ENCODE data around the gene PXDC1. TPM values are rescaled to one million over a fixed set of nuclear protein-coding genes. Genes with fewer than 3 reads are reported as not detected.

Gene PXDC1
- total RNA-seq (2022): 36.9 and 42.9 TPM in 2 replicates
- Bru-seq, nascent RNA: percentile 86 among the genes with signal in this experiment
- BruChase-seq, experiment 1, labeled RNA remaining after a 2-hour chase: percentile 81 among the genes with signal in this experiment
- BruChase-seq, experiment 2, labeled RNA remaining after a 6-hour chase: percentile 71 among the genes with signal in this experiment
- long read RNA-seq, transcript PXDC1-202 (5 exons, 2,190 nt): major isoform, 41 of 63 reads
- long read RNA-seq, partial matches to known transcripts: 11 of 63 reads
- long read RNA-seq, other reads (novel, unspliced or antisense): 11 of 63 reads

DNA sequence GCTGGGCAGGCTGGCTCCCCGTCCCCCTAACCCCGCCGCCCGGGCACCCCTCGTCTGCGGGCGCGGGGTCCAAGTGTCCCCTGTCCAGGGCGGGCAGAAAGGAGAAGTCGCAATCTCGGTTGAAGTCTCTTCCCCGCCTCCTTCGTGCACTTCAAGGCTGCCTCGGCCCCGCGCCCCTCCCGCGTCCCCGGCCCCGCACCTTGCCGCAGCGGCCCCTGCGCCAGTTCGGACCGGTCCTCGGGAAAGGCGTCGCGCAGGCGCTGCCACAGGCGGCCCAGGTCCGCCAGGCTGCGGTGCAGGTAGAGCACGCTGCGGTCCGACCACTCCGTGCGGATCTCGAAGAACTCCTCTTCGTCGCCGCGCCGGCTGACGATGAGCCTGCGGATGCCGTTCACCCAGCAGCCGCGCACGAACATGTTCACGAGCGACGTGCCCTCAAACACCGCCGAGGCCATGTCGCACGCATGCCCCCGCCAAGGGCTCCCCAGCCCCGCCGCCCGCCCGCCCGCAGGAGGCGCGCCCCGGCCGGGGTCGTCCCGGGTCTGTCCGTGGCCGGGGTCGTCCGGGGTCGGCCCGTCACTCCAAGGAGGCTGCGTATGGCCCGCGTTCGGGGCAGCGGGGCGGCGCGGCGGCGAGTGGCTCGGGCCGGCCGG, at the start of gene PXDC1:
Gene PXDC1, minus strand, starts transcription at position 637 of the 653 bp plus-strand sequence. Its CDS starts 182 bp downstream, at position 455.
- H3K9me3 ChIP-seq: no peaks in the 10 kb centered on the region
- intact Hi-C loops (cut with micrococcal nuclease; ENCODE audit: unreplicated experiment): loop anchor here (2.0 kb wide), 1 partner anchor 46 kb away; no protein-coding TSS in a partner anchor
- H3K36me3 ChIP-seq (ENCODE audit: control insufficient read depth, insufficient read depth, low read length): no peaks in the 10 kb centered on the region; the same call in 1 of the 2 replicates
- peak in 1 of 2 experiments; percentile 34 for DNase-seq
- TSS peak; percentile 2 for BruUV-seq (replicated peaks)
- no peaks in the 10 kb centered on the region for H3K27me3 ChIP-seq (replicated peaks; ENCODE audit: control insufficient read depth, insufficient read depth, low read length)
- Mint-ChIP-seq H3K4me3 (ENCODE audit: unreplicated experiment) (peak within 1 kb of the TSS; percentile 62), H3K27me3 (ENCODE audit: insufficient read depth, unreplicated experiment) (no peaks in the 10 kb centered on the region), H3K4me1 (ENCODE audit: low read depth, unreplicated experiment) (peaks cover 15% of the 10 kb centered on the region), H3K9me3 (ENCODE audit: unreplicated experiment) (no peaks in the 10 kb centered on the region), H3K27ac (ENCODE audit: unreplicated experiment) (peak within 1 kb of the TSS; percentile 85), H3K36me3 (ENCODE audit: insufficient read depth, unreplicated experiment) (peaks cover 12% of the 10 kb centered on the region)
- ChIA-PET POLR2A (interaction anchor here (1.0 kb wide), 1 partner anchor 134 kb away, joined by 4 read pairs; no protein-coding TSS in a partner anchor), CTCF (interaction anchor here (0.8 kb wide), 1 partner anchor 18 kb away, joined by 9 read pairs; no protein-coding TSS in a partner anchor)
- peaks cover 13% of the 10 kb centered on the region for H3K4me1 ChIP-seq
- TF ChIP-seq, protein P1, sequence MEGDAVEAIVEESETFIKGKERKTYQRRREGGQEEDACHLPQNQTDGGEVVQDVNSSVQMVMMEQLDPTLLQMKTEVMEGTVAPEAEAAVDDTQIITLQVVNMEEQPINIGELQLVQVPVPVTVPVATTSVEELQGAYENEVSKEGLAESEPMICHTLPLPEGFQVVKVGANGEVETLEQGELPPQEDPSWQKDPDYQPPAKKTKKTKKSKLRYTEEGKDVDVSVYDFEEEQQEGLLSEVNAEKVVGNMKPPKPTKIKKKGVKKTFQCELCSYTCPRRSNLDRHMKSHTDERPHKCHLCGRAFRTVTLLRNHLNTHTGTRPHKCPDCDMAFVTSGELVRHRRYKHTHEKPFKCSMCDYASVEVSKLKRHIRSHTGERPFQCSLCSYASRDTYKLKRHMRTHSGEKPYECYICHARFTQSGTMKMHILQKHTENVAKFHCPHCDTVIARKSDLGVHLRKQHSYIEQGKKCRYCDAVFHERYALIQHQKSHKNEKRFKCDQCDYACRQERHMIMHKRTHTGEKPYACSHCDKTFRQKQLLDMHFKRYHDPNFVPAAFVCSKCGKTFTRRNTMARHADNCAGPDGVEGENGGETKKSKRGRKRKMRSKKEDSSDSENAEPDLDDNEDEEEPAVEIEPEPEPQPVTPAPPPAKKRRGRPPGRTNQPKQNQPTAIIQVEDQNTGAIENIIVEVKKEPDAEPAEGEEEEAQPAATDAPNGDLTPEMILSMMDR (IDR thresholded peaks at IDR 0.05; ENCODE audit: insufficient read depth in 1 of 2, low read depth in 1 of 2, low read length in 1 of 2, severe bottlenecking in 1 of 2, unreplicated experiment in 1 of 2): no peak
- H3K4me3 ChIP-seq (ENCODE audit: low read depth, low read length): peak within 1 kb of the TSS; percentile 95

DNA sequence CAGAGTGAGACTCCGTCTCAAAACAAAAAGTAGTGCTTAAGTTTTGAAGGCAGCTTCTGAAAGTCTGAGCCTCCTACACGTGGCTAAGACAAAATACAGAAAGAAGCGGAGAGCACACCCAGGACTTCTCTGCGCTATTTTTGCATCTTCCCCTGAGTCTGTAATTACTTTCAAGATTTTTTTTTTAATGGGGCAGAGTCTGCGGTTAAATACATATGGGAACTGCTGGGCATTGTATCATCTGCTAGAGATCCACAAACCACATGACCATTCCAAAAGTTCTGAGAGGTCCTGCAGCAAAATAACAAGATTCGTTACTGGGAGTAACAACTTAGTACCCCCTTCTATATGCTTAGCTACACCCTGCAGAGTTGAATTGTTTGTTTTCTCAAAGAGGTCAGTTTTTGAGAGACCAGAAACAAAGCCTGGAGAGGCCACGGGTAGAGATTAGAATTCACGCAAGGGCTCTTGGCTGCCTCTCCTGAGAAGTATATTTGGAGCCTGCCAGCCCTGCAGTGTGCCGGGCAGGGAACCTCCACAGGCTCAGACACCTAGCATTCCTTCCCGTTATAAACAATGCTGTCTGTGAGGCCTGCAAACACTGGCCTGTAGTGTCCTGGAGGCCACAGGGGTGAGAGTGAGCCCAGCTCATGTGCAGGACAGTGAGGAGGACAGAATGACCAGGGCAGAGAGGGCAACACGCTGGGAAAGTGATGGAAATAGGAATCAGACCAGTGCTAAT, 49.5 kb upstream of the PXDC1 start:
- H3K36me3 Mint-ChIP-seq (ENCODE audit: insufficient read depth, unreplicated experiment): peaks cover 19% of the 10 kb centered on the region
- intact Hi-C loops (cut with micrococcal nuclease; ENCODE audit: unreplicated experiment): no loop called here
- no peak for DNase-seq
- Histone ChIP-seq H3K36me3 (ENCODE audit: control insufficient read depth, insufficient read depth, low read length) (no peaks in the 10 kb centered on the region; the same call in 1 of the 2 replicates), H3K9me3 (no peaks in the 10 kb centered on the region), H3K4me3 (ENCODE audit: low read depth, low read length) (no peak overlapping the region), H3K4me1 (peaks cover 65% of the 10 kb centered on the region), H3K27me3 (replicated peaks; ENCODE audit: control insufficient read depth, insufficient read depth, low read length) (no peaks in the 10 kb centered on the region)
- no peaks in the 10 kb centered on the region for H3K9me3 Mint-ChIP-seq (ENCODE audit: unreplicated experiment)
- H3K27me3 Mint-ChIP-seq (ENCODE audit: insufficient read depth, unreplicated experiment): no peaks in the 10 kb centered on the region
- no peak overlapping the region for H3K4me3 Mint-ChIP-seq (ENCODE audit: unreplicated experiment)
- TF ChIP-seq, protein P1 (IDR thresholded peaks at IDR 0.05; ENCODE audit: insufficient read depth in 1 of 2, low read depth in 1 of 2, low read length in 1 of 2, severe bottlenecking in 1 of 2, unreplicated experiment in 1 of 2): no peak
- no TSS peak for BruUV-seq (replicated peaks)
- POLR2A ChIA-PET: no interaction called here
- peaks cover 53% of the 10 kb centered on the region for H3K4me1 Mint-ChIP-seq (ENCODE audit: low read depth, unreplicated experiment)
- CTCF ChIA-PET: interaction anchor here (0.8 kb wide), 1 partner anchor 177 kb away, joined by 3 read pairs; no protein-coding TSS in a partner anchor
- no peak overlapping the region for H3K27ac Mint-ChIP-seq (ENCODE audit: unreplicated experiment)

DNA sequence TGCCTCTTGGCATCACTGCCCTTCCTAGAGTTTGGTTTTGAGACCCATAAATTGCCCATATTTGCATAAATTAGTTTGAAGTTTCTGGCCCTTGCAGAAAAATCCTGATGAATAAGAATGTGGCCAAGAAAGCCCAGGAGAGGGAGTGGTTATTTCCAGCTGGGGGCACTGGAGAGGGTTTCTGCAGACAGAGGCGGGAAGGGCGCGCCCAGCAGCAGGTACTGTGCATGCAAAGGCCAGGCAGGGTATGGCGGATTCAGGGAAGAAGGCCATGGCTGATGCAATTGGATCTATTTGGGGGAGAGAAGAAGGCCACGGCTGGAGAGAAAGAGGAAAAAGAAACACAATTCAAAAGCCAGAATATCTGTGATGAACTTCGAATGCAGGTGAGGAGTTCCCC, 48.2 kb upstream of the PXDC1 start:
- Mint-ChIP-seq H3K27me3 (ENCODE audit: insufficient read depth, unreplicated experiment) (no peaks in the 10 kb centered on the region), H3K9me3 (ENCODE audit: unreplicated experiment) (no peaks in the 10 kb centered on the region), H3K27ac (ENCODE audit: unreplicated experiment) (peak overlapping the region; percentile 94), H3K4me1 (ENCODE audit: low read depth, unreplicated experiment) (peaks cover 49% of the 10 kb centered on the region), H3K4me3 (ENCODE audit: unreplicated experiment) (no peak overlapping the region), H3K36me3 (ENCODE audit: insufficient read depth, unreplicated experiment) (peaks cover 19% of the 10 kb centered on the region)
- ChIA-PET CTCF (no interaction called here), POLR2A (interaction anchor here (0.5 kb wide), 1 partner anchor 152 kb away, joined by 3 read pairs; no protein-coding TSS in a partner anchor)
- DNase-seq: no peak
- no peaks in the 10 kb centered on the region for H3K27me3 ChIP-seq (replicated peaks; ENCODE audit: control insufficient read depth, insufficient read depth, low read length)
- BruUV-seq (replicated peaks): no TSS peak
- intact Hi-C loops (cut with micrococcal nuclease; ENCODE audit: unreplicated experiment): no loop called here
- TF ChIP-seq, protein P1 (IDR thresholded peaks at IDR 0.05; ENCODE audit: insufficient read depth in 1 of 2, low read depth in 1 of 2, low read length in 1 of 2, severe bottlenecking in 1 of 2, unreplicated experiment in 1 of 2): no peak
- H3K4me1 ChIP-seq: peaks cover 57% of the 10 kb centered on the region
- no peak overlapping the region for H3K4me3 ChIP-seq (ENCODE audit: low read depth, low read length)
- no peaks in the 10 kb centered on the region; the same call in 1 of the 2 replicates for H3K36me3 ChIP-seq (ENCODE audit: control insufficient read depth, insufficient read depth, low read length)
- H3K9me3 ChIP-seq: no peaks in the 10 kb centered on the region
